ENCODE results near the gene CPVL. TPM values are rescaled to one million over a fixed set of nuclear protein-coding genes. Genes with fewer than 3 reads are reported as not detected.

CPVL gene
- total RNA-seq, 4 donors from 2014 or later: 8.1 to 17.1 (median 10.1) TPM

DNA sequence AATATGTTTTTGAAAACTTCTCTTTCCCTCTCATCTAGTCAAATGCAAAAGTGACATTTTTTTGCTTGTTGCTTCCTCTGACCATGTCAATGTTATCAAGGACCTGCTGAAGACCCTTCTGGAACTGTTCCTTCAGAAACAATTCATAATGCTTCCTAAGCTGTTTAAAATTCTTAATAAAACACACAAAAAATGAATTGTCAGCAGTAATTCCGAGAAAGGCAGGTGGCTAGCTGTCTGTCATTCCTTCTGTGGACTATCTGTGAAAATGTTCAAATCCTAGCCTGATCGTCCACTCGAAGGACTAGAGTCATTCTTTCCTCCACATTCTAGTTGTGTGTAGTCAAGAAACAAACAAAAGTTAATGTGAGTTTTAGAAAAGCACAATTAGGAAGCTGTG lies 131.6 kb downstream of the CPVL start:
- Histone ChIP-seq H3K36me3 (no peaks in the 10 kb centered on the region), H3K27me3 (no peaks in the 10 kb centered on the region), H3K27ac (no peak overlapping the region), H3K9me3 (no peaks in the 10 kb centered on the region), H3K4me1 (no peaks in the 10 kb centered on the region), H3K4me3 (no peak overlapping the region)
- no peak for DNase-seq (ENCODE audit: low spot score in 2 of 2)
- TF ChIP-seq EP300 (IDR thresholded peaks at IDR 0.05) (no peak), POLR2AphosphoS5 (IDR thresholded peaks at IDR 0.05) (no peak), POLR2A (IDR thresholded peaks at IDR 0.05) (no peak)
- TF ChIP-seq, protein P1, sequence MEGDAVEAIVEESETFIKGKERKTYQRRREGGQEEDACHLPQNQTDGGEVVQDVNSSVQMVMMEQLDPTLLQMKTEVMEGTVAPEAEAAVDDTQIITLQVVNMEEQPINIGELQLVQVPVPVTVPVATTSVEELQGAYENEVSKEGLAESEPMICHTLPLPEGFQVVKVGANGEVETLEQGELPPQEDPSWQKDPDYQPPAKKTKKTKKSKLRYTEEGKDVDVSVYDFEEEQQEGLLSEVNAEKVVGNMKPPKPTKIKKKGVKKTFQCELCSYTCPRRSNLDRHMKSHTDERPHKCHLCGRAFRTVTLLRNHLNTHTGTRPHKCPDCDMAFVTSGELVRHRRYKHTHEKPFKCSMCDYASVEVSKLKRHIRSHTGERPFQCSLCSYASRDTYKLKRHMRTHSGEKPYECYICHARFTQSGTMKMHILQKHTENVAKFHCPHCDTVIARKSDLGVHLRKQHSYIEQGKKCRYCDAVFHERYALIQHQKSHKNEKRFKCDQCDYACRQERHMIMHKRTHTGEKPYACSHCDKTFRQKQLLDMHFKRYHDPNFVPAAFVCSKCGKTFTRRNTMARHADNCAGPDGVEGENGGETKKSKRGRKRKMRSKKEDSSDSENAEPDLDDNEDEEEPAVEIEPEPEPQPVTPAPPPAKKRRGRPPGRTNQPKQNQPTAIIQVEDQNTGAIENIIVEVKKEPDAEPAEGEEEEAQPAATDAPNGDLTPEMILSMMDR (IDR thresholded peaks at IDR 0.05): no peak
- 90% methylated on average over 3 of the region's 3 CpGs for WGBS

DNA sequence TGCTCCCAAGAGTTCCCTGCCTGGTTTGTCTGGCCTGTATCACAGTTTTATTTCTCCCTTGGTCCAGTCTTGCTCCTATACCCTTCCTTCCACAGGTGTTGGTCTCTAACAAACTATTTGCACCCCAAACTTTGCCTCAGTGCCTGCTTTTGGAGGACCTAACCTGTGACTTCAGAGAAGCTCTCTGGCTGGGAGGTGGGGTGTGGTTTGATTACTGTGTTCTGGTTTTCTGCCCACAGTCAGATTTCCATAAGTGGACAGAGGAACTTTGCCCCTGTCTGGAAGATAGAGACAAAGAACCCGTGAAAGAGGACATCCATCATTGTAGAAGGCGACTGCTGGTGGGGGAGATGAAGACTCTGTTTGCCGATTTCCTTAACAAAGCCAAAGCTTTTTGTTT lies 132.4 kb downstream of the CPVL start:
- Histone ChIP-seq H3K4me3 (no peak overlapping the region), H3K27ac (no peak overlapping the region), H3K4me1 (no peaks in the 10 kb centered on the region), H3K27me3 (no peaks in the 10 kb centered on the region), H3K9me3 (no peaks in the 10 kb centered on the region), H3K36me3 (no peaks in the 10 kb centered on the region)
- 79% methylated on average over 3 of the region's 3 CpGs for WGBS
- TF ChIP-seq POLR2A (IDR thresholded peaks at IDR 0.05): no peak
- no peak for TF ChIP-seq EP300 (IDR thresholded peaks at IDR 0.05)
- TF ChIP-seq, protein P1 (IDR thresholded peaks at IDR 0.05): no peak
- TF ChIP-seq POLR2AphosphoS5 (IDR thresholded peaks at IDR 0.05): no peak
- no peak for DNase-seq (ENCODE audit: low spot score in 2 of 2)

DNA sequence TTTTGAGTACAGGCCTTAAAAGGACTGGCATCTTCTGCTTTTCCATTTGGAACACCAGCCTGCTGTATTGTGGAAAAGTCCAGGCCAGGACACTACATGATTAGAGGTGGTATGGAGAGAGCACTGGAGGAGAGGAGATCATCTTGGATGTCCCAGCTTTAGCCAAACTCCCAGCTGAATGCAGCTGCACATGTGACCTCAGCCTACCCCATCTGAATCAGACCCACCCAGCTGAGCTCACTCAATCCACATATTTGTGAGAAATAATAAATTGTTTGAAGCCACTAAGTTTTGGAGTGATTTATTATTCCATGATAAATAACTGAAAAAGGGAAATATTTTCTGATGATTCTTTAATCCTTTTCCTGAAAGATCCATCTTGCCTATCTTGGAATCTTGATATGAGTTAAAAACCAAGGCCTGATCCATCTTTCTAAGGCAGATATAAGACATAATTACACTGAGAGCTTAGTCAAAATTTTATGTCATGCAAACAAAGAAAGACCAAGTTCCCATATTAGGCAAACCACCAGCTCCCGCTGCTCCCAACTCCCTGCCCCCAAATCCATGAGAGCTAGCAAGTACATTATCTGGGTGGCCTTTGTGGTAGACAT lies 133.1 kb downstream of the CPVL start:
- no peak for DNase-seq (ENCODE audit: low spot score in 2 of 2)
- no peak overlapping the region for H3K4me3 ChIP-seq
- H3K27ac ChIP-seq: no peak overlapping the region
- H3K36me3 ChIP-seq: no peaks in the 10 kb centered on the region
- H3K9me3 ChIP-seq: no peaks in the 10 kb centered on the region
- no peaks in the 10 kb centered on the region for H3K27me3 ChIP-seq
- 85% methylated on average over 1 of the region's 1 CpG for WGBS
- no peaks in the 10 kb centered on the region for H3K4me1 ChIP-seq
- TF ChIP-seq POLR2A (IDR thresholded peaks at IDR 0.05): no peak
- TF ChIP-seq, protein P1 (IDR thresholded peaks at IDR 0.05): no peak
- no peak for TF ChIP-seq POLR2AphosphoS5 (IDR thresholded peaks at IDR 0.05)
- TF ChIP-seq EP300 (IDR thresholded peaks at IDR 0.05): no peak

DNA sequence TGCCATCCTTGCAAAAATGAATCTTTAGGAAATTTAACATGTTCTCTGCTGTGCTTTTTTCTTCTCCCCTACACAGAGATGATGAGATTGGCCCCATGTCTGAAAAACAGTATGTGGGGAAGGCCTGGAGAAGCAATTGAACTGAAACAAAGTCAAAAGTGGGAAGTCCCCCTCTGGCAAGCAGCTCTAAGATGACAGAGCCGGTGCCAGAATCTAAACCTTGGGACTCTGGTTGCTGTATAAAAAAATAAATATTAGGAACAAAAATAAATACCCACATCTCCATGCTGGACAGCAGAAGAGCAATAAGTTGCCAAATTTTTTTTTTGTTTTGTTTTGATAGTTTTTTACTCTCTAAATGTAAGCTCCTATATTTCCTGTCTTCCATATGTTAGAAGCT lies 136.4 kb downstream of the CPVL start:
- no peak overlapping the region for H3K27ac ChIP-seq
- no peaks in the 10 kb centered on the region for H3K9me3 ChIP-seq
- no peaks in the 10 kb centered on the region for H3K27me3 ChIP-seq
- WGBS: 59% methylated on average over 1 of the region's 1 CpG
- DNase-seq (ENCODE audit: low spot score in 2 of 2): no peak
- no peak overlapping the region for H3K4me3 ChIP-seq
- TF ChIP-seq, protein P1 (IDR thresholded peaks at IDR 0.05): no peak
- TF ChIP-seq EP300 (IDR thresholded peaks at IDR 0.05) (no peak), POLR2AphosphoS5 (IDR thresholded peaks at IDR 0.05) (no peak), POLR2A (IDR thresholded peaks at IDR 0.05) (no peak)
- no peaks in the 10 kb centered on the region for H3K36me3 ChIP-seq
- no peaks in the 10 kb centered on the region for H3K4me1 ChIP-seq

DNA sequence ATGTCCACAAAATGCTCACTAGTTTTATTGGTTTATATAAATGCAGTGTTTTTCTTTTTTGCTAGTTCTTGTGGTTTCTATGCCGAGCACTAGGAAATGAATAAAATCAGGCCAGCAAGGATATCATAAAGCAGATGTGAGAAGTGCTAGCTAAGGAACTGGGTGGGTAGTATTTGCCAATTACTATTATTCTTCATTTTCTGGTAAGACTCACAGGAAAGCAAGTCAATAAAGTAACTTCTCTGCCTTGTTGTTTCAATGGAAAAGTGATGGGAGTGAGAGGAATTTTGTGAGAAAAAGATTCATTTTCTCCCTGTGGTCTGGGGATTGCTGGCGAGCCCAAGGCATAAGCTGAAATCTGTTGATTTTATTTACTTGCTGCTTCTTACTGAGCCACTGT lies 137.7 kb downstream of the CPVL start:
- WGBS: 85% methylated on average over 2 of the region's 2 CpGs
- H3K4me1 ChIP-seq: no peaks in the 10 kb centered on the region
- H3K36me3 ChIP-seq: no peaks in the 10 kb centered on the region
- no peak for DNase-seq (ENCODE audit: low spot score in 2 of 2)
- no peak overlapping the region for H3K27ac ChIP-seq
- H3K4me3 ChIP-seq: no peak overlapping the region
- H3K9me3 ChIP-seq: no peaks in the 10 kb centered on the region
- no peaks in the 10 kb centered on the region for H3K27me3 ChIP-seq
- TF ChIP-seq EP300 (IDR thresholded peaks at IDR 0.05) (no peak), POLR2A (IDR thresholded peaks at IDR 0.05) (no peak), POLR2AphosphoS5 (IDR thresholded peaks at IDR 0.05) (no peak)
- TF ChIP-seq, protein P1 (IDR thresholded peaks at IDR 0.05): no peak

Measured in suprapubic skin (tissue), 4 donors.